ENCODE measurements around the gene ERAP2. TPM values are rescaled to one million over a fixed set of nuclear protein-coding genes. Genes with fewer than 3 reads are reported as not detected.

Gene ERAP2
- total RNA-seq, 3 donors from 2014 or later, result 11.0 to 13.8 (median 12.8) TPM

GRCh38 chr5:96863949-96864584, 12.2 kb upstream of the ERAP2 start:
- TF ChIP-seq POLR2A (IDR thresholded peaks at IDR 0.05), result no peak
- no peak for TF ChIP-seq POLR2AphosphoS5 (IDR thresholded peaks at IDR 0.05)
- TF ChIP-seq CTCF (IDR thresholded peaks at IDR 0.05), result no peak
- Histone ChIP-seq H3K4me3 (no peak overlapping the region), H3K4me1 (no peaks in the 10 kb centered on the region), H3K27me3 (no peaks in the 10 kb centered on the region), H3K9me3 (no peaks in the 10 kb centered on the region), H3K27ac (no peak overlapping the region), H3K36me3 (no peaks in the 10 kb centered on the region)
- intact Hi-C loops (cut with DNase I; ENCODE audit: low total_unique reads), result no loop called here
- DNase-seq (ENCODE audit: low spot score in 2 of 2), result no peak

- H3K9me3 ChIP-seq, result no peaks in the 10 kb centered on the region
- no peak overlapping the region for H3K4me3 ChIP-seq
- H3K36me3 ChIP-seq, result no peaks in the 10 kb centered on the region
- TF ChIP-seq POLR2A (IDR thresholded peaks at IDR 0.05) (no peak), POLR2AphosphoS5 (IDR thresholded peaks at IDR 0.05) (no peak), CTCF (IDR thresholded peaks at IDR 0.05) (no peak)
- intact Hi-C loops (cut with DNase I; ENCODE audit: low total_unique reads), result no loop called here
- H3K4me1 ChIP-seq, result no peaks in the 10 kb centered on the region
- no peak for DNase-seq (ENCODE audit: low spot score in 2 of 2)
- H3K27me3 ChIP-seq, result no peaks in the 10 kb centered on the region
- H3K27ac ChIP-seq, result no peak overlapping the region
Observed at GRCh38 chr5:96864922-96865530, 11.3 kb upstream of the ERAP2 start.

- no peaks in the 10 kb centered on the region for H3K9me3 ChIP-seq
- H3K4me1 ChIP-seq, result no peaks in the 10 kb centered on the region
- DNase-seq (ENCODE audit: low spot score in 2 of 2), result no peak
- intact Hi-C loops (cut with DNase I; ENCODE audit: low total_unique reads), result no loop called here
- no peaks in the 10 kb centered on the region for H3K27me3 ChIP-seq
- no peak overlapping the region for H3K27ac ChIP-seq
- no peak overlapping the region for H3K4me3 ChIP-seq
- TF ChIP-seq POLR2AphosphoS5 (IDR thresholded peaks at IDR 0.05) (no peak), CTCF (IDR thresholded peaks at IDR 0.05) (peak; percentile 31 to 85 (median 80)), POLR2A (IDR thresholded peaks at IDR 0.05) (no peak)
- no peaks in the 10 kb centered on the region for H3K36me3 ChIP-seq
Observed at GRCh38 chr5:96868603-96869371, 7.5 kb upstream of the ERAP2 start.

- Histone ChIP-seq H3K27me3 (no peaks in the 10 kb centered on the region), H3K9me3 (no peaks in the 10 kb centered on the region), H3K36me3 (no peaks in the 10 kb centered on the region), H3K27ac (no peak overlapping the region), H3K4me3 (no peak overlapping the region), H3K4me1 (no peaks in the 10 kb centered on the region)
- TF ChIP-seq CTCF (IDR thresholded peaks at IDR 0.05), result no peak
- no peak for TF ChIP-seq POLR2A (IDR thresholded peaks at IDR 0.05)
- TF ChIP-seq POLR2AphosphoS5 (IDR thresholded peaks at IDR 0.05), result no peak
- DNase-seq (ENCODE audit: low spot score in 2 of 2), result no peak
- intact Hi-C loops (cut with DNase I; ENCODE audit: low total_unique reads), result no loop called here
Observed at GRCh38 chr5:96869372-96869641, 7.0 kb upstream of the ERAP2 start.
